ENCODE measurements around the gene LMO7. TPM values are rescaled to one million over a fixed set of nuclear protein-coding genes. Genes with fewer than 3 reads are reported as not detected.
A peak's percentile ranks its signal among the peaks of the same experiment; 100 is the strongest.

The LMO7 gene
- total and polyA plus RNA-seq, 2 of the 4 experiments (the other 2 are of a cell fraction), result 266 to 367 TPM

DNA sequence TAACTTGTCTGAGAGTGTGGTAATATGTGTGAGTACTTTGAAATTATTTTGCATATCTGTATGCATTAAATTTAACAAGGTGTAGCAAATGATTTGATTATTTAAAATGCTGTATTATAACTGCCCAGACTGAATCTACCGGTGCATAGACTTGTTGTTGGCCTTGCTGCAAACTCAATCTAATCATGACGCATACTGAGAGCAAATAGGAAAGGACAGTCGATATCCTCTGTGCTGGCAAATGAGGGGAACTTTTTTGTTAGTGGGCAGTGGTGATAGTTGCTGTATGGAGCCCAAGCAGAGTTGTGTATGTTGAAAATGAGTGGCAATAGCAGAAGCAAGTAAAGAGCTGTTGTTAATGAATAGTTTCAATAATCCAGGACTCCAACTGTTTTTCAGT, 127.4 kb downstream of the LMO7 start:
- ChIA-PET CTCF (no interaction called here), POLR2A (ENCODE audit: unreplicated experiment) (no interaction called here)
- Histone ChIP-seq H2BK15ac (ENCODE audit: low read depth, low read length) (no peak overlapping the region), H4K8ac (ENCODE audit: low read depth in 2 of 2, low read length in 2 of 2) (no peak overlapping the region; a peak in 1 of 4 replicates), H3K9me3 (ENCODE audit: control insufficient read depth, insufficient read depth, low read length) (no peaks in the 10 kb centered on the region), H3K18ac (ENCODE audit: low read depth, low read length) (peak overlapping the region; percentile 79), H3K27me3 (ENCODE audit: control insufficient read depth, insufficient read depth, low read length) (no peaks in the 10 kb centered on the region), H4K20me1 (ENCODE audit: insufficient read depth, low read length) (peaks cover 66% of the 10 kb centered on the region), H3K27ac (ENCODE audit: insufficient read depth, low read length) (peak overlapping the region; percentile 69; the same call in 1 of the 2 replicates), H3K9me1 (ENCODE audit: insufficient read depth, low read length) (peaks cover 21% of the 10 kb centered on the region), H3K23ac (ENCODE audit: low read depth, low read length) (no peak overlapping the region), H2AK9ac (replicated peaks; ENCODE audit: low read depth, low read length, poor library complexity) (no peak overlapping the region), H3K4ac (ENCODE audit: low read depth, low read length) (no peak overlapping the region), H3K4me2 (ENCODE audit: low read depth, low read length) (no peak overlapping the region; the same call in 1 of the 2 replicates), H3K4me1 (ENCODE audit: control insufficient read depth, insufficient read depth, low read length) (peaks cover 23% of the 10 kb centered on the region), H3K4me3 (ENCODE audit: insufficient read depth, low read depth, low read length) (no peak overlapping the region), H3K9ac (ENCODE audit: low read depth, low read length) (peak overlapping the region; percentile 26; the same call in 1 of the 2 replicates), H4K5ac (ENCODE audit: low read depth, low read length) (peak overlapping the region; percentile 81), H2BK120ac (ENCODE audit: low read depth, low read length) (no peak overlapping the region), H3K14ac (replicated peaks; ENCODE audit: low read depth, low read length) (no peak overlapping the region), H2BK5ac (ENCODE audit: low read depth, low read length, poor library complexity, severe bottlenecking) (peak overlapping the region; percentile 92), H4K91ac (ENCODE audit: insufficient read depth, low read depth, low read length) (0 out of 2 replicates have a peak overlapping the region, but pooled peaks have one; percentile 11), H3K36me3 (ENCODE audit: control insufficient read depth, insufficient read depth, low read length) (peaks cover 3% of the 10 kb centered on the region; the same call in 1 of the 2 replicates), H2AFZ (replicated peaks; ENCODE audit: low read length, poor library complexity) (no peak overlapping the region), H2AK5ac (ENCODE audit: low read depth, low read length) (no peak overlapping the region), H3K79me1 (ENCODE audit: low read depth in 1 of 2, low read length in 2 of 2) (peaks cover 28 to 64% of the 10 kb centered on the region in 2 experiments), H3K56ac (ENCODE audit: extremely low read depth, insufficient read depth, low read length) (no peak overlapping the region), H2BK20ac (ENCODE audit: low read depth, low read length) (no peak overlapping the region)
- WGBS, 2 experiments (ENCODE audit: extremely low coverage in 2 of 2, insufficient read length in 1 of 2), result no CpG with 5 or more reads among the region's 3 CpGs
- TF ChIP-seq, protein P1, sequence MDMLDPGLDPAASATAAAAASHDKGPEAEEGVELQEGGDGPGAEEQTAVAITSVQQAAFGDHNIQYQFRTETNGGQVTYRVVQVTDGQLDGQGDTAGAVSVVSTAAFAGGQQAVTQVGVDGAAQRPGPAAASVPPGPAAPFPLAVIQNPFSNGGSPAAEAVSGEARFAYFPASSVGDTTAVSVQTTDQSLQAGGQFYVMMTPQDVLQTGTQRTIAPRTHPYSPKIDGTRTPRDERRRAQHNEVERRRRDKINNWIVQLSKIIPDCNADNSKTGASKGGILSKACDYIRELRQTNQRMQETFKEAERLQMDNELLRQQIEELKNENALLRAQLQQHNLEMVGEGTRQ (IDR thresholded peaks at IDR 0.05; ENCODE audit: low read depth, low read length), result no peak
- in situ Hi-C loops (cut with MboI; ENCODE audit: low sequenced_read_pairs) (no loop called here), intact Hi-C loops (cut with micrococcal nuclease) (no loop called here), dilution Hi-C loops (cut with HindIII; ENCODE audit: low sequenced_read_pairs, unreplicated experiment) (no loop called here)
- no TSS peak for BruUV-seq (replicated peaks)
- DNase-seq (no peak), ATAC-seq (ENCODE audit: low read depth) (no peak)
